A549 (cell line): Measurements from ENCODE around the gene FAM83G. TPM values are rescaled to one million over a fixed set of nuclear protein-coding genes. Genes with fewer than 3 reads are reported as not detected.

Source experiments
- ATAC-seq, 2 experiments: fragments of 200-7000 bp in 1 of 2; fragments of >200 bp in 1 of 2; cut with Nextera tagmentation in 1 of 2; cut with Tn5 transposase in 1 of 2; 3 replicates each; pipeline versions ENCODE4 v1.8.0 to v1.9.1; 2018 to 2020; ENCODE audit warnings: mild to moderate bottlenecking in 1 of 2, moderate library complexity in 1 of 2
- CTCF ChIA-PET: fragments of 300-600 bp; sonication (Branson Sonifier 250); formaldehyde crosslinking; extraction: SDS; loops from one replicate; lab custom pipeline; 2021; ENCODE audit warnings: antibody characterized with exemption, inconsistent platforms; lab: Yijun Ruan, JAX
- POLR2A ChIA-PET: fragments of 350-600 bp; formaldehyde crosslinking; extraction: SDS; loops from one replicate; lab custom pipeline; 2021; ENCODE audit warnings: antibody characterized with exemption, inconsistent platforms; lab: Yijun Ruan, JAX
- DNase-seq, 2 experiments: peaks; one replicate each; pipeline versions ENCODE4 v3.0.0 to v3.0.0-alpha.2; 2011 to 2016; ENCODE audit warnings: low read depth in 1 of 2, low spot score in 1 of 2
- FAIRE-seq: peaks from 2 replicates; lab custom pipeline; 2011; peaks lifted over from hg19 to GRCh38; lab: Jason Lieb, UNC
- H3K27ac ChIP-seq, 2 experiments: fragments of >200 bp; sonication (Bioruptor Twin); formaldehyde crosslinking; 3 replicates each; pipeline ENCODE4 v1.5.1; 2016 to 2017
- H3K4me1 ChIP-seq: fragments of >200 bp; sonication (Bioruptor Twin); formaldehyde crosslinking; 3 replicates; pipeline ENCODE4 v1.6.1; 2016
- H3K4me2 ChIP-seq: fragments of >200 bp; sonication (Bioruptor Twin); formaldehyde crosslinking; 3 replicates; pipeline ENCODE4 v1.6.1; 2016
- H3K4me3 ChIP-seq: fragments of >200 bp; sonication (Bioruptor Twin); formaldehyde crosslinking; 3 replicates; pipeline ENCODE4 v1.5.1; 2016
- H3K9me3 ChIP-seq: fragments of >200 bp; sonication (Bioruptor Twin); formaldehyde crosslinking; 3 replicates; pipeline ENCODE4 v1.6.1; 2016
- ATOH8 ChIP-seq: fragments of 250-450 bp; sonication (Bioruptor Pico); IDR thresholded peaks from 2 replicates; pipeline ENCODE4 v1.5.0; 2020; ENCODE audit warnings: low read depth, mild to moderate bottlenecking, moderate library complexity
- BCL3 ChIP-seq: fragments of >200 bp; sonication (Bioruptor Twin); formaldehyde crosslinking; IDR thresholded peaks from 3 replicates; pipeline ENCODE4 v1.6.1; 2016
- BHLHE40 ChIP-seq: IDR thresholded peaks from 2 replicates; pipeline ENCODE4 v1.6.1; 2012; ENCODE audit warnings: low read depth, low read length, inconsistent platforms
- CBX8 ChIP-seq: fragments of 200-600 bp; sonication (generic); IDR thresholded peaks from 2 replicates; pipeline ENCODE4 v1.6.1; 2016
- CHD2 ChIP-seq: fragments of 150-350 bp; IDR thresholded peaks from 2 replicates; pipeline ENCODE4 v1.6.1; 2014; ENCODE audit warnings: low read length; ENCODE audit not compliant: partially characterized antibody
- CHD4 ChIP-seq: fragments of 200-600 bp; sonication (generic); IDR thresholded peaks from 2 replicates; pipeline ENCODE4 v1.6.1; 2016; ENCODE audit warnings: antibody characterized with exemption, mild to moderate bottlenecking, borderline replicate concordance
- E2F6 ChIP-seq: IDR thresholded peaks from 2 replicates; pipeline ENCODE4 v1.6.1; 2012; ENCODE audit warnings: low read depth, borderline replicate concordance
- EHMT2 ChIP-seq: fragments of 200-600 bp; sonication (generic); IDR thresholded peaks from 2 replicates; pipeline ENCODE4 v1.6.1; 2016; ENCODE audit warnings: antibody characterized with exemption, low read depth, mild to moderate bottlenecking, moderate library complexity
- EP300 ChIP-seq, 2 experiments: fragments of >200 bp; sonication (Bioruptor Twin); formaldehyde crosslinking; IDR thresholded peaks; 2 replicates in 1 of 2; 3 replicates in 1 of 2; pipeline ENCODE4 v1.6.1; 2016 to 2017
- FOXS1 ChIP-seq: fragments of 250-450 bp; sonication (Bioruptor Pico); IDR thresholded peaks from 2 replicates; pipeline ENCODE4 v1.5.0; 2020; ENCODE audit warnings: mild to moderate bottlenecking, moderate library complexity
- HES2 ChIP-seq: fragments of >200 bp; sonication (Bioruptor Twin); formaldehyde crosslinking; IDR thresholded peaks from 2 replicates; pipeline ENCODE4 v1.6.1; 2016
- HMGXB4 ChIP-seq: fragments of 250-450 bp; sonication (Bioruptor Pico); IDR thresholded peaks from 2 replicates; pipeline ENCODE4 v1.5.0; 2021; ENCODE audit warnings: mild to moderate bottlenecking, moderate library complexity, borderline replicate concordance
- HOXB13 ChIP-seq: fragments of 250-450 bp; sonication (Bioruptor Pico); IDR thresholded peaks from 2 replicates; pipeline ENCODE4 v1.5.0; 2020; ENCODE audit warnings: low read depth, mild to moderate bottlenecking, moderate library complexity
- JUNB ChIP-seq: fragments of >200 bp; sonication (Bioruptor Twin); formaldehyde crosslinking; IDR thresholded peaks from 2 replicates; pipeline ENCODE4 v1.6.1; 2016
- KDM5A ChIP-seq: fragments of 200-600 bp; sonication (generic); IDR thresholded peaks from 2 replicates; pipeline ENCODE4 v1.6.1; 2016; ENCODE audit warnings: antibody characterized with exemption, mild to moderate bottlenecking
- MYC ChIP-seq: IDR thresholded peaks from 2 replicates; pipeline ENCODE4 v1.6.1; 2012; ENCODE audit warnings: mild to moderate bottlenecking, inconsistent platforms, low read length, improper control_type of control experiment, borderline replicate concordance
- NPAS2 ChIP-seq: fragments of 250-450 bp; sonication (Bioruptor Pico); IDR thresholded peaks from 2 replicates; pipeline ENCODE4 v1.8.0; 2022; ENCODE audit warnings: mild to moderate bottlenecking, moderate library complexity, borderline replicate concordance
- PHF8 ChIP-seq: fragments of 200-600 bp; sonication (generic); IDR thresholded peaks from 2 replicates; pipeline ENCODE4 v1.6.1; 2016; ENCODE audit warnings: low read depth, mild to moderate bottlenecking, antibody characterized with exemption, moderate library complexity, borderline replicate concordance
- RARB ChIP-seq: fragments of 250-450 bp; sonication (Bioruptor Pico); IDR thresholded peaks from 2 replicates; pipeline ENCODE4 v1.8.0; 2021; ENCODE audit warnings: mild to moderate bottlenecking, moderate library complexity
- RCOR1 ChIP-seq: fragments of 150-350 bp; IDR thresholded peaks from 2 replicates; pipeline ENCODE4 v1.6.1; 2014; ENCODE audit warnings: antibody characterized with exemption, low read length, low read depth
- REST ChIP-seq: fragments of 200-600 bp; sonication (generic); IDR thresholded peaks from 2 replicates; pipeline ENCODE4 v1.6.1; 2016; ENCODE audit warnings: antibody characterized with exemption, mild to moderate bottlenecking, moderate library complexity
- TFCP2L1 ChIP-seq: fragments of 250-450 bp; sonication (Bioruptor Pico); IDR thresholded peaks from 2 replicates; pipeline ENCODE4 v1.5.0; 2021; ENCODE audit warnings: mild to moderate bottlenecking
- WGBS: methylation state at CpG from one replicate; pipeline ENCODE4 v1.1.6; 2017; ENCODE audit errors: missing lambda C conversion rate; 5-methylcytosine and 5-hydroxymethylcytosine counted together
- polyA plus RNA-seq, 4 experiments: library from polyadenylated mRNA; depleted of rRNA in 3 of 4; stranded (reverse); fragments of >200 nt; fragmentation: RNase III in 1 of 4; extraction: RNeasy Plus Mini Kit Qiagen cat#74134 plus additional on column Dnase treatment in 1 of 4; gene quantifications; 2 replicates in 3 of 4; 3 replicates in 1 of 4; pipeline ENCODE4 v1.2.3, GENCODE V29; 2011 to 2017

The FAM83G gene
- polyA plus RNA-seq, 2 of the 4 experiments (the other 2 are of a cell fraction): 11.0 to 22.0 TPM

- Histone ChIP-seq H3K27ac (peak overlapping the region in 1 of 2 experiments; percentile 73; a peak in 3 of 6 replicates), H3K4me3 (no peak overlapping the region), H3K9me3 (no peaks in the 10 kb centered on the region), H3K4me1 (peaks cover 54% of the 10 kb centered on the region), H3K4me2 (no peak overlapping the region)
- ChIA-PET POLR2A (no interaction called here), CTCF (interaction anchor here (0.6 to 1.1 kb wide), 2 partner anchors 12 to 54 kb away, joined by 3 to 4 read pairs; no protein-coding TSS in a partner anchor)
- 81% methylated on average over 19 of the region's 19 CpGs for WGBS
- TF ChIP-seq BCL3 (no peak), RARB (CRISPR knock-in tag) (no peak), JUNB (no peak), TFCP2L1 (CRISPR knock-in tag) (no peak), ATOH8 (CRISPR knock-in tag) (no peak), NPAS2 (CRISPR knock-in tag) (no peak), E2F6 (no peak), FOXS1 (CRISPR knock-in tag) (no peak), HES2 (no peak), PHF8 (no peak), KDM5A (no peak), EHMT2 (no peak)
- peak; percentile 1 to 4; a peak in 4 of 6 replicates for ATAC-seq
- FAIRE-seq: no peak
- DNase-seq: no peak
Measured at GRCh38 chr17:18966831-18967624, 37.5 kb downstream of the FAM83G start.

- no peak for TF ChIP-seq EP300 (IDR thresholded peaks at IDR 0.05)
- TF ChIP-seq CHD4: no peak
- TF ChIP-seq CHD2: no peak
- no peak for TF ChIP-seq REST
- no peak for TF ChIP-seq NPAS2 (CRISPR knock-in tag)
- TF ChIP-seq EHMT2: no peak
- no peak for TF ChIP-seq CBX8
- TF ChIP-seq MYC: no peak
- no peak for TF ChIP-seq BHLHE40
- no peak for TF ChIP-seq RCOR1
- TF ChIP-seq HMGXB4 (CRISPR knock-in tag): no peak
- TF ChIP-seq HOXB13 (CRISPR knock-in tag): no peak
- no peak overlapping the region for H3K4me3 ChIP-seq
- ChIA-PET CTCF (interaction anchor here (1.3 to 8.8 kb wide), 2 partner anchors 14 to 47 kb away, joined by 6 to 110 read pairs; partner anchors contain the start of gene SLC5A10), POLR2A (no interaction called here)
- DNase-seq (no peak), ATAC-seq (no peak), FAIRE-seq (no peak)
- peaks cover 65% of the 10 kb centered on the region for H3K4me1 ChIP-seq
- peak overlapping the region in 1 of 2 experiments; percentile 50; a peak in 2 of 6 replicates for H3K27ac ChIP-seq
- H3K9me3 ChIP-seq: no peaks in the 10 kb centered on the region
- 83% methylated on average over 12 of the region's 14 CpGs for WGBS
- no peak overlapping the region for H3K4me2 ChIP-seq
Measured at GRCh38 chr17:18965530-18966236, 38.9 kb downstream of the FAM83G start.
